Measurements from ENCODE around the gene GBX1.

GBX1 gene

DNA sequence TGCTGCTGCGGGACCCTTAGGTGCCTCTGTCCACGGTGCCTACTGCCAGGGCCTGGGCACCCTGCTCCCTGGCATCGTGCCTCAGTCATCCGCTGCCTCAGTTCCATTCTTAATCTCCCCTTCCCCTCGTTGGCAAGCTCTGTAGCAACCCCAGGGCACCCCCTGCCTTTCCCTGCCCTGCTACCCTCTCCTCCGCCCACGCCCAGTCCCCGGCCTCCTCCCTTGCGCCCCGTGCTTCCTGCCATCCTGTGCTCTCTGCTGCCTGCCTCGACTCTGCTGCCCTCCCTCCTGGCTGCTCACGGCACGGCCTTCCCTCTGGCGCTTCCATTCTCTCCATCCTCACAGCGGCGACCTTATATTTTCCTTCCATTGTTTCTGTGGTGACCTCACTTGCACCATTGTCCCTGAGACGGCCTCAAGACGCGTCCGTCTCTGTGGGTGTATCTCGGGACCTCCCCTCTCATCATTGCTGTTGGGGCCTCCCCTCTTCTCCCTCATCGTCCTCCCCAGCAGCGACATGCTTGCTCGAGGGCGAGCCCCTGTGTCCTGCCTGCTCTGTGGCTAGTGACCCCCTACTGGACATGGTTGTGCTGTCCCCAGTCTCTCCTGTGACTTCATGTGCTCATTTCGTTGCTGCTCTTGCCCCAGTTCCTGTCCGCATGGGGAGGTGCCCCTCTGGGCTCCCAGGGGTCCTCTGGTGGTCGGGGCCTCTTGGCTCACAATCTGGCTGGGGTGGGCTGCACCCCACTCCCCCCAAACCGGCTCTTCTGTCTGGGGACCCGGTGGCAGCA, 45.9 kb downstream of the GBX1 start:
- no peak overlapping the region for H3K27ac ChIP-seq
- TF ChIP-seq ZFX (IDR thresholded peaks at IDR 0.05): no peak
- TF ChIP-seq, protein P1, sequence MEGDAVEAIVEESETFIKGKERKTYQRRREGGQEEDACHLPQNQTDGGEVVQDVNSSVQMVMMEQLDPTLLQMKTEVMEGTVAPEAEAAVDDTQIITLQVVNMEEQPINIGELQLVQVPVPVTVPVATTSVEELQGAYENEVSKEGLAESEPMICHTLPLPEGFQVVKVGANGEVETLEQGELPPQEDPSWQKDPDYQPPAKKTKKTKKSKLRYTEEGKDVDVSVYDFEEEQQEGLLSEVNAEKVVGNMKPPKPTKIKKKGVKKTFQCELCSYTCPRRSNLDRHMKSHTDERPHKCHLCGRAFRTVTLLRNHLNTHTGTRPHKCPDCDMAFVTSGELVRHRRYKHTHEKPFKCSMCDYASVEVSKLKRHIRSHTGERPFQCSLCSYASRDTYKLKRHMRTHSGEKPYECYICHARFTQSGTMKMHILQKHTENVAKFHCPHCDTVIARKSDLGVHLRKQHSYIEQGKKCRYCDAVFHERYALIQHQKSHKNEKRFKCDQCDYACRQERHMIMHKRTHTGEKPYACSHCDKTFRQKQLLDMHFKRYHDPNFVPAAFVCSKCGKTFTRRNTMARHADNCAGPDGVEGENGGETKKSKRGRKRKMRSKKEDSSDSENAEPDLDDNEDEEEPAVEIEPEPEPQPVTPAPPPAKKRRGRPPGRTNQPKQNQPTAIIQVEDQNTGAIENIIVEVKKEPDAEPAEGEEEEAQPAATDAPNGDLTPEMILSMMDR (conservative IDR thresholded peaks at IDR 0.05): no peak

DNA sequence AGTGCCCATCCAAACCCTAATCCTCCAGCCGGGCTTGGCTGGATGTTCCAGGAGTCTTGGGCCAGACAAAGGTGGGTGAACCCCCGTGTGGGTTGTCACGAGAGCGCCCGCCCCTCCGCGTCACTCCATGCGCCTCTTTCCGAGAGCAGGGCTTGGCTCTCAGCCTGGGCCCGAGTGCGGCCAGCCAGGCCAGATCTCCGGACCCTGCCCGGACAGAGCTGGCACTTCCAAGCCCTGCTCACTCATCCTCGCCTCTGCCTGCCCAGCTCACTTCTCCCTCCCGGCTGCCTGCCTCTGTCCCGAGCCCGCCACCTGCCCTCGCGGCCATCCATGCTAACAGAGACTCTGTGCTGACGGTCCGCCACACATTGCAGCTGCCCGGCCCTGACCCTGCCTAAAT, 46.6 kb downstream of the GBX1 start:
- TF ChIP-seq, protein P1 (conservative IDR thresholded peaks at IDR 0.05): no peak
- no peak for TF ChIP-seq ZFX (IDR thresholded peaks at IDR 0.05)

DNA sequence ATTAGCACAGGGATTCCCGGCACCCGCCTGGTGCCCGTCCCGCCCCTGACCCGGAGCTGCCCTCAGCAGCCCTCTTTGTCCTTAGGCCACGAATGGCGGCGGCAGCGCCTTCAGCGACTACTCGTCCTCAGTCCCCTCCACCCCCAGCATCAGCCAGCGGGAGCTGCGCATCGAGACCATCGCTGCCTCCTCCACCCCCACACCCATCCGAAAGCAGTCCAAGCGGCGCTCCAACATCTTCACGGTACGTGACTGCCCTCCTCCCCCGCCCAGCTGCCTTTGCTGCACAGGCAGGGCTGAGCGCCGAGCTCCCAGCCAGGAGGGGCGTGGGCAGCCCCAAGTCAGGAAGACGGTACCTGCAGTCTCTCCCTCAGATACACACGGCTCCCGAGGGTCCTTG, 47.6 kb downstream of the GBX1 start:
- H3K27ac ChIP-seq: no peak overlapping the region
- TF ChIP-seq, protein P1 (conservative IDR thresholded peaks at IDR 0.05): no peak
- TF ChIP-seq ZFX (IDR thresholded peaks at IDR 0.05): no peak

More for the DNA sequence above, 46.6 kb downstream of the GBX1 start:
- H3K27ac ChIP-seq: no peak overlapping the region

DNA sequence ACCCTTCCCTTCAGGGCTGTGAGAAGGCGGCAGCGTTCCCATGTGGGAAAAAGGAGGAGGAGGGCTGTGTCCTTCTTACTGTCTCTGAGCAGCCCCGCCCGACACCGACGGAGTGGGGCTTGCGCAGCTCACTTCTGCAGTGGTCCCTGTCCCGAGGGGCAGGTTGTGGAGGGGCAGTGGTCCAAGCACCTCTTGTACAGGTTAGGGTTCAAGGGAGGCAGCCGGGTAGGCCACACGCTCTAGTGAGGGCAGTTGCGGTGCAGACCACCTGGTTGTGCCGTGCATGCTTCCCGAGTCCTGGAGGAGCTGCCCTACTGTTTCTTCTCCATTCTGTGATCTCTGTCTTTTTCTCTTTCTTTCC, 48.5 kb downstream of the GBX1 start:
- no peak overlapping the region for H3K27ac ChIP-seq

DNA sequence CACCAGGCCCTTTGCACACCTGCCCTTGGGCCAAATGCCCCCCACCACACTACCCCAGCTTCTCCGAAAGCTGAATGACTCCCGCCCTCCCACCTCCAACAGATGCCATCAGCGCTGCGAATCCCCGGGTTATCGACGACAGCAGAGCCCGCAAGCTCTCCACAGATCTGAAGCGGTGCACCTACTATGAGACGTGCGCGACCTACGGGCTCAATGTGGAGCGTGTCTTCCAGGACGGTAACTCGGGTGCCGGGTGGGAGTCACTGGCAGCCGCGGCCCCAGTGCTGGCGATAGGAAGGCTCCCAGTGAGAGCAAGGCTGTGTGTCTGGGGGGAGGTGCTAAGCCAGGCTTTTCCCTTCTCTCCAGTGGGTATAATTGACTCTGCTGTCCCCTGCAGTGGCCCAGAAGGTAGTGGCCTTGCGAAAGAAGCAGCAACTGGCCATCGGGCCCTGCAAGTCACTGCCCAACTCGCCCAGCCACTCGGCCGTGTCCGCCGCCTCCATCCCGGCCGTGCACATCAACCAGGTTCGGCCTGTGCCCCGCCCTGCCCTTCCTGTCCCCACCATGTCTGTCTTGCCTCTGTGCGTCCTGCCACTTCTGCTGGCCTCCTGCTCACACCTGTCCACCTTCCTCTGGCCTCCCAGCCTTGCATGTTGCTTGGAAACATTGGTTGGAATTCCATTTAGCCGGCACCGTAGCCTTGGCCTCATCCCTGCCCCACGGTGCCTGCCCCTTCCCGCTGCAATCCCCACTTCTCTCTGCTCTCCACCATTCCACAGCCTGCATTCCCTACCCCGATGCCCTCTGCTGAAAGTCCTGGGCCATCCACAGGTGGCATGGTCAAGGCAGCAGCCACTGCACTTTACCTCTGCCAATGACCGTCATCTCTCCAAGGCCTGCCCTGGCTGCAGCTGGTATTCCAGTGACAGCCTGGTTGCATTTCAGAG, 49.1 kb downstream of the GBX1 start:
- H3K27ac ChIP-seq: no peak overlapping the region
- TF ChIP-seq, protein P1 (conservative IDR thresholded peaks at IDR 0.05): no peak
- TF ChIP-seq ZFX (IDR thresholded peaks at IDR 0.05): no peak

More for the DNA sequence above, 48.5 kb downstream of the GBX1 start:
- TF ChIP-seq ZFX (IDR thresholded peaks at IDR 0.05): no peak
- TF ChIP-seq, protein P1 (conservative IDR thresholded peaks at IDR 0.05): no peak

DNA sequence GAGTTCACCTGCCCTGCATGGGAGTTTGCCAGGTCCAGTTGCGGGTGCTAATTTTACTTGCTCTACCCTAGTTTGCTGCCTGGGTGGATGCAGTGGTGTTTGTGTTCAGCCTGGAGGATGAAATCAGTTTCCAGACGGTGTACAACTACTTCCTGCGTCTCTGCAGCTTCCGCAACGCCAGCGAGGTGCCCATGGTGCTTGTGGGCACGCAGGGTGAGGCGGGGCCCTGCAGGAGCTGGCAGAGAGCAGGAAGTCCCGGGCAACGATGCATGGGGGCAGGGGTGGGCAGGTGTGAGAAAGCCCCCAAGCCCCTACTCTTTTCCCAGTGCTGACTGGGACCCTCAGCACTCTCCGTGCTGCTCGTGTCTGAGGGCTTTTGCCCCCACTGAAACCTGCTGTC, 49.9 kb downstream of the GBX1 start:
- TF ChIP-seq, protein P1 (conservative IDR thresholded peaks at IDR 0.05): no peak
- no peak for TF ChIP-seq ZFX (IDR thresholded peaks at IDR 0.05)
- H3K27ac ChIP-seq: no peak overlapping the region
